MM.1S (cell line): Measurements from ENCODE around the gene DDN.
A peak's percentile ranks its signal among the peaks of the same experiment; 100 is the strongest.

Source experiments
- DNase-seq: peaks from one replicate; pipeline ENCODE4 v3.0.0-alpha.2; 2015
- H2AFZ ChIP-seq: fragments of 300-600 bp; sonication (generic); 2 replicates; pipeline ENCODE4 v1.6.0; 2016; ENCODE audit warnings: antibody characterized with exemption, low read length
- H3F3A ChIP-seq: fragments of 300-600 bp; sonication (generic); 2 replicates; pipeline ENCODE4 v1.6.1; 2016; ENCODE audit warnings: mild to moderate bottlenecking, antibody characterized with exemption, low read length, moderate library complexity, mixed read lengths; ENCODE audit not compliant: insufficient read depth
- H3K27ac ChIP-seq: fragments of 300-600 bp; sonication (generic); 2 replicates; pipeline ENCODE4 v1.5.1; 2016; ENCODE audit warnings: mild to moderate bottlenecking, low read length
- H3K27me3 ChIP-seq: fragments of 300-600 bp; sonication (generic); replicated peaks from 2 replicates; pipeline ENCODE4 v1.6.0; 2016; ENCODE audit warnings: low read length; ENCODE audit not compliant: insufficient read depth
- H3K36me3 ChIP-seq: fragments of 300-600 bp; sonication (generic); replicated peaks from 2 replicates; pipeline ENCODE4 v1.6.1; 2016; ENCODE audit warnings: mild to moderate bottlenecking, low read length, mixed read lengths; ENCODE audit not compliant: insufficient read depth
- H3K4me1 ChIP-seq: fragments of 300-600 bp; sonication (generic); 2 replicates; pipeline ENCODE4 v1.6.1; 2016; ENCODE audit warnings: low read length, mixed read lengths
- H3K4me2 ChIP-seq: fragments of 300-600 bp; sonication (generic); 2 replicates; pipeline ENCODE4 v1.6.0; 2016; ENCODE audit warnings: low read depth, low read length
- H3K4me3 ChIP-seq: fragments of 300-600 bp; sonication (generic); 2 replicates; pipeline ENCODE4 v1.5.1; 2016; ENCODE audit warnings: low read length, mixed read lengths
- H3K79me2 ChIP-seq: fragments of 300-600 bp; sonication (generic); 2 replicates; pipeline ENCODE4 v1.6.1; 2016; ENCODE audit warnings: mixed run types, low read length, mixed read lengths
- H3K9ac ChIP-seq: fragments of 300-600 bp; sonication (generic); 2 replicates; pipeline ENCODE4 v1.6.1; 2016; ENCODE audit warnings: low read length, mixed read lengths
- H3K9me2 ChIP-seq: fragments of 300-600 bp; sonication (generic); replicated peaks from 2 replicates; pipeline ENCODE4 v1.6.1; 2016; ENCODE audit warnings: mild to moderate bottlenecking, low read length, mixed read lengths; ENCODE audit not compliant: insufficient read depth
- H3K9me3 ChIP-seq: fragments of 300-600 bp; sonication (generic); replicated peaks from 2 replicates; pipeline ENCODE4 v1.6.1; 2016; ENCODE audit warnings: mild to moderate bottlenecking, low read length, mixed read lengths; ENCODE audit not compliant: insufficient read depth
- H4K20me1 ChIP-seq: fragments of 300-600 bp; sonication (generic); 2 replicates; pipeline ENCODE4 v1.6.1; 2016; ENCODE audit warnings: mild to moderate bottlenecking, low read length, moderate library complexity, mixed read lengths; ENCODE audit not compliant: insufficient read depth
- CTCF ChIP-seq: fragments of 300-600 bp; sonication (generic); IDR thresholded peaks from 2 replicates; pipeline ENCODE4 v1.5.1; 2016; ENCODE audit warnings: antibody characterized with exemption, low read length, mixed read lengths
- EZH2 ChIP-seq: fragments of 300-600 bp; sonication (generic); optimal IDR thresholded peaks from 2 replicates; pipeline ENCODE3; 2017; ENCODE audit warnings: low read depth, mild to moderate bottlenecking, antibody characterized with exemption, low read length, mixed read lengths
- EZH2phosphoT487 ChIP-seq: fragments of 300-600 bp; sonication (generic); IDR thresholded peaks from 2 replicates; pipeline ENCODE4 v1.6.1; 2018; ENCODE audit warnings: antibody characterized with exemption, low read length

Gene DDN

GRCh38 chr12:49018261-49019119 is 19.3 kb upstream of the DDN start, which contains the start of gene PRKAG1:
PRKAG1 (minus strand) TSS chr12:49018776; CDS start chr12:49018740, 36 bp downstream.
- H4K20me1 ChIP-seq = no peaks in the 10 kb centered on the region
- H3K27ac ChIP-seq = peak within 1 kb of the TSS; percentile 84
- H3K27me3 ChIP-seq = no peaks in the 10 kb centered on the region
- no peak for TF ChIP-seq EZH2
- TF ChIP-seq CTCF = peak; percentile 45
- H3K4me2 ChIP-seq = peak within 1 kb of the TSS; percentile 81
- H2AFZ ChIP-seq = peak within 1 kb of the TSS; percentile 64
- peaks cover 34% of the 10 kb centered on the region for H3K79me2 ChIP-seq
- H3K9me3 ChIP-seq = no peaks in the 10 kb centered on the region
- no peaks in the 10 kb centered on the region for H3K36me3 ChIP-seq
- peak within 1 kb of the TSS; percentile 89 for H3K9ac ChIP-seq
- H3F3A ChIP-seq = peaks cover 18% of the 10 kb centered on the region
- peak; percentile 97 for DNase-seq
- 0 out of 2 replicates have a peak, but pooled peaks cover 3% of the 10 kb centered on the region for H3K4me1 ChIP-seq
- peak within 1 kb of the TSS; percentile 80 for H3K4me3 ChIP-seq
- no peaks in the 10 kb centered on the region for H3K9me2 ChIP-seq

- no peaks in the 10 kb centered on the region for H3K27me3 ChIP-seq
- no peaks in the 10 kb centered on the region for H4K20me1 ChIP-seq
- TF ChIP-seq EZH2 = no peak
- no peak for DNase-seq
- H2AFZ ChIP-seq = peak overlapping the region; percentile 64
- peak overlapping the region; percentile 89 for H3K9ac ChIP-seq
- H3K9me2 ChIP-seq = no peaks in the 10 kb centered on the region
- peaks cover 34% of the 10 kb centered on the region for H3K79me2 ChIP-seq
- H3F3A ChIP-seq = peaks cover 18% of the 10 kb centered on the region
- H3K27ac ChIP-seq = peak overlapping the region; percentile 84
- H3K9me3 ChIP-seq = no peaks in the 10 kb centered on the region
- H3K4me1 ChIP-seq = 0 out of 2 replicates have a peak, but pooled peaks cover 3% of the 10 kb centered on the region
- H3K36me3 ChIP-seq = 0 out of 2 replicates have a peak, but pooled peaks cover 1% of the 10 kb centered on the region
- peak overlapping the region; percentile 80 for H3K4me3 ChIP-seq
- peak overlapping the region; percentile 70 for H3K4me2 ChIP-seq
Measured at GRCh38 chr12:49017891-49018260, 18.7 kb upstream of the DDN start.

GRCh38 chr12:49015196-49015595 is 16.0 kb upstream of the DDN start:
- Histone ChIP-seq H3K4me1 (0 out of 2 replicates have a peak, but pooled peaks cover 3% of the 10 kb centered on the region), H3K9ac (no peak overlapping the region), H2AFZ (no peak overlapping the region), H3K9me2 (no peaks in the 10 kb centered on the region), H3K4me3 (no peak overlapping the region), H4K20me1 (no peaks in the 10 kb centered on the region), H3K9me3 (no peaks in the 10 kb centered on the region), H3K27ac (no peak overlapping the region), H3F3A (peaks cover 18% of the 10 kb centered on the region), H3K27me3 (no peaks in the 10 kb centered on the region), H3K79me2 (peaks cover 34% of the 10 kb centered on the region), H3K4me2 (no peak overlapping the region), H3K36me3 (0 out of 2 replicates have a peak, but pooled peaks cover 5% of the 10 kb centered on the region)
- TF ChIP-seq EZH2phosphoT487 = no peak
- no peak for TF ChIP-seq CTCF
- TF ChIP-seq EZH2 = no peak
- no peak for DNase-seq

GRCh38 chr12:49014547-49014946 is 15.4 kb upstream of the DDN start:
- Histone ChIP-seq H3K9me2 (no peaks in the 10 kb centered on the region), H3K36me3 (0 out of 2 replicates have a peak, but pooled peaks cover 5% of the 10 kb centered on the region), H3K9me3 (no peaks in the 10 kb centered on the region), H3K79me2 (peaks cover 34% of the 10 kb centered on the region), H4K20me1 (no peaks in the 10 kb centered on the region), H3K9ac (no peak overlapping the region), H3K27me3 (no peaks in the 10 kb centered on the region), H2AFZ (no peak overlapping the region), H3K4me2 (no peak overlapping the region), H3K27ac (no peak overlapping the region), H3F3A (peaks cover 14% of the 10 kb centered on the region; the same call in 1 of the 2 replicates), H3K4me3 (no peak overlapping the region), H3K4me1 (0 out of 2 replicates have a peak, but pooled peaks cover 2% of the 10 kb centered on the region)
- TF ChIP-seq EZH2 (no peak), CTCF (no peak), EZH2phosphoT487 (no peak)
- no peak for DNase-seq
